LHCN-M2 (cell line): Measurements from ENCODE around the gene MARK3. TPM values are rescaled to one million over a fixed set of nuclear protein-coding genes. Genes with fewer than 3 reads are reported as not detected.
"Not testable (repeated sequence)": the region's sequence is repeated elsewhere in the genome, so short reads cannot be mapped to it uniquely, and the experiment has no call there.

Experiments
- DNase-seq: peaks from one replicate; pipeline ENCODE4 v3.0.0-alpha.2; 2012; ENCODE audit warnings: low read depth
- total RNA-seq: library from RNA; depleted of rRNA; stranded (reverse); fragments of >200 nt; gene quantifications from 2 replicates; pipeline ENCODE4 v1.2.3, GENCODE V29; 2014

MARK3 gene
- total RNA-seq, 1 experiment from 2014 or later: 61.1 TPM

GRCh38 chr14:103524002-103524935 lies 139.1 kb downstream of the MARK3 start:
- DNase-seq: no peak

- DNase-seq: not testable (repeated sequence)
Observed at GRCh38 chr14:103525430-103526246, 140.4 kb downstream of the MARK3 start.

- DNase-seq: no peak
Observed at GRCh38 chr14:103526247-103526913, 141.2 kb downstream of the MARK3 start.

DNA sequence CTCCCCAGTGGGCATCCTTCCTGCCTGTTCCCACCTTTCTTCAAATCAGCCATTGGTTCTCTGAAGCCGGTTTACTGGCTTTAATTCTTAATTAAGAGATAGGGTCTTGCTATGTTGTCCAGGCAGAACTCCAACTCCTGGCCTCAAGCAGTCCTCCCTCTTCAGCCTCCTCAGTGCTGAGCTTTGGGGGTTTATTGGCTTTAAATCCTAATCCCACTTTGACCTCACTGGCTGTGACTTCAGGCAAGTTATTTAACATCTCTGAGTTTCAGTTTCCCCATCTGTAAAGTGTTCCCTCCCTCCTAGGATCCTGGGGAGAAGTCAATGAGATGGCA lies 141.7 kb downstream of the MARK3 start:
- no peak for DNase-seq

- DNase-seq: peak; percentile 93
Observed at GRCh38 chr14:103527408-103528145, 142.4 kb downstream of the MARK3 start.

GRCh38 chr14:103528146-103528586 lies 143.0 kb downstream of the MARK3 start:
- no peak for DNase-seq

- DNase-seq: peak; percentile 88
Observed at GRCh38 chr14:103528587-103529382, 143.6 kb downstream of the MARK3 start, which contains the start of gene TRMT61A. Gene TRMT61A (plus strand): TSS chr14:103529196. CDS start chr14:103529979, 783 bp downstream.

DNA sequence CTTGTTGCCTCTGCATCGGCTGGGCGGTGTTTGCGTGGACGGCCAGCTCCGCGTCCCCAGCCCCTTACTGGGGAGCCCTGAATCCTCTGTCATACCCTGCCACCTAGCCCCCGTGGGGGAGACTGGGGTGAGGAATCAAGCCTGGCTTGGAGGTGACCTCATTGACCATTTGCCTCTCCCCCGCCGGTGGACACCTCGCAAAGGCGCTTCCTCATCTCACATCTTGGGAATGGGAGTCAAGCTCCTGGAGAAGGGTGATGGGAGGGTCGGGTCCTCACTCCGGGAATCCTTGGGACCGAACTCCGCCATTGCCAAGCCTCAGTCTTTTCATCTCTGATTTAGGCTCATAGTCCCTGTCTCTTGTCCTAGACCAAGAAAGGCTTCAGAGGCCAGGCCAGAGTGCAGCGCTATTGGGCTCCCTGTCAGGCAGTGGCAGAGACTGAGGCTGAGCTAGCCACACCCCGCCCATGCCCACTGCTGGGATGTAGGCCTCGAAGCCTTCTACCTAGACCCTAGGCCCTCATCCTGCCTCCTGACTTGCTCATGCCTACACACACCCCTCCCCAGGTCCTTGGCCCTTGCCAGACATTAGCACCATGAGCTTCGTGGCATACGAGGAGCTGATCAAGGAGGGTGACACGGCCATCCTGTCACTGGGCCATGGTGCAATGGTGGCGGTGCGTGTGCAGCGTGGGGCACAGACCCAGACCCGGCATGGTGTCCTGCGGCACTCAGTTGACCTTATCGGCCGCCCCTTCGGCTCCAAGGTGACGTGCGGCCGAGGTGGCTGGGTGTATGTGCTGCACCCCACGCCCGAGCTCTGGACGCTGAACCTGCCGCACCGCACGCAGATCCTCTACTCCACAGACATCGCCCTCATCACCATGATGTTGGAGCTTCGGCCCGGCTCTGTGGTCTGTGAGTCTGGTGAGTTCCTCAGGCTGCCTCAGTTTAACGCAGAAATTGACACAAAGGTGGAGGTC lies 144.5 kb downstream of the MARK3 start:
- DNase-seq: no peak

GRCh38 chr14:103530390-103530789 lies 145.2 kb downstream of the MARK3 start:
- DNase-seq: no peak

GRCh38 chr14:103530831-103531230 lies 145.6 kb downstream of the MARK3 start:
- no peak for DNase-seq

DNA sequence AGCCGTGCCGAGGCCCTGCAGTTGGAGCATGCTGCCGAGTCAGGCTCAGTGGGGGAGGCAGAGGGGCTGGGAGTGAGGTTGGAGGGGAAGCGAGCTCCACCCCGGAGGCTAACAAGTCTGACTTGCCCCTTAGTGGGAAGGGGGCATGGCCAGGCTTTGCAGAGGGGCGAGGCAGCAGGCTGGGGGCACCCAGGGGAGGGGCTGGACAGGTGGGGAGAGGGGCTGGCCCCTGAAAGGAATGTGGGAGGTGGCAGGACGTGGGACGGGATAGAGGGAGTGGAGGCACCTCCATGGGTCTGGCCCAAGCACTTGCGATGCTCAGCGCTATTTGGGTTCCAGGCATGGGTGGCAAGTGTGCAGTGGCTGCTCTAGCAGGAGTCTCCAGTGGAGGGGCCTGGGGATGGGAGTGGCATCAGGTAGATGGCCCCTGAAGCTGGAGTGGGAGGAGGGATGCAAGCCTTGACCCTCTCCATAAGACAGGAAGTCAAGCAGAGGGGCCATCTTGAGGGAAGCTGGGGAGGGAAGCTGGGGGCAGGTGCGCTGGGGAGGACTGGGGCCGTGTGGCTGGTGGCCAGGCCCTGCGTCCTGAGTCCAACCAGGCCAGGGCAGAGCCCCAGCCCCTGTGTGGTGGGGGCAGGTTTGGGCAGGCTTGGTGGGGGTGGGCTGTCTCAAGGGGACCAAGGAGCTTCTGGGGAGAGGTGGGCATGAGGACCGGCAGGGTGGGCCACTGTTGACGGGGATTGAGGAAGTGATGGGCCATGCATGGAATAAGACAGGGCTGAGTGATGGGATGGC lies 146.4 kb downstream of the MARK3 start:
- no peak for DNase-seq

- DNase-seq: no peak
Observed at GRCh38 chr14:103532216-103533136, 147.3 kb downstream of the MARK3 start.

- DNase-seq: no peak
Observed at GRCh38 chr14:103533137-103533998, 148.2 kb downstream of the MARK3 start.

- DNase-seq: no peak
Observed at GRCh38 chr14:103533999-103534575, 148.9 kb downstream of the MARK3 start.

DNA sequence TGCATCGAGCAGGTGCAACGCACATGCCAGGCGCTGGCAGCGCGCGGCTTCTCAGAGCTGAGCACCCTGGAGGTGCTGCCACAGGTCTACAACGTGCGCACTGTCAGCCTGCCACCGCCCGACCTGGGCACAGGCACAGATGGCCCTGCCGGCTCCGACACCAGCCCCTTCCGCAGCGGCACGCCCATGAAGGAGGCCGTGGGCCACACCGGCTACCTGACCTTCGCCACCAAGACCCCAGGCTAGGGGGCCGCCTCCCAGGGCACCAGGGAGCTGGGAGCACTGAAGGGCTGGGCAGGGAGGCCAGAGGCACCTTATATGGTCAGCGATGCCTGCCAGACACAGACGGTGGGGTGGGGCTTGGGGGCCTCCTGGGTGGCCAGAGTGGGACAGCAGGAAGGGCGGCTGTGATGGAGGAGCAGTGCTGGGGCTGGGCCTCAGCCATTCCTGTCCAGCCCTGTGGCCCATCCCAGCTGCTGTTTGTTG lies 149.4 kb downstream of the MARK3 start:
- DNase-seq: no peak
